ENCODE data around the gene ZSWIM1.

DNA sequence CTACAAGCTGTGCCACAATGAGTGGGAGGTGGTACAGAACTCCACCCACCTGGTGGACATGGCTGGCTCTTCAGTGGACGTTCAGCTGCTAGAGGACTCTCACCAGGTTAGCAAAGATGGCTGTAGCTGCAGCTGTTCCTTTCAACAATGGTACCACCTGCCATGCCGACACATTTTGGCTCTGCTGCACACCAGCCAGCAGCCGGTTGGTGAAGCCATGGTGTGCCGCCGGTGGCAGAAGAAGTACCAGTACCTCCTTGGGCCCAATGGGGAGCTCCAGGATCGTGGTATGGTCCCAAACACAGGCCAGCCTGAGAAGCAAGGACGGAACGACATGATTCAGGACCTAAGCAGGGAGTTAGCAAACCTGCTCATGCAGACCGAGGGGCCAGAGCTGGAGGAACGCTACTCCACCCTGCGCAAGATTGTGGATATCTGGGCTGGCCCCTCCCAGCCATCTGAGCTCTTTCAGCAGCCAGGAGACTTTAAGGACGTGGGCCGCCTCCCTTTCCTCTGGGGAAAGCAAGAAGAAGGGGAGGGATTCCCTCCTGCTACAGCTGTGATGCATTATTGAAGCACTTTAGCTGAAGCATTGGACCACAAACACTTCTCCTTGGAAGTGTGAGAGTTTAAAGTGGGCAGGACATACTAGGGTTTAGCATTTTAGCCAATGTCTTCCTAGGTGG lies 2.8 kb upstream of the ZSWIM1 start:
- TF ChIP-seq, protein P1, sequence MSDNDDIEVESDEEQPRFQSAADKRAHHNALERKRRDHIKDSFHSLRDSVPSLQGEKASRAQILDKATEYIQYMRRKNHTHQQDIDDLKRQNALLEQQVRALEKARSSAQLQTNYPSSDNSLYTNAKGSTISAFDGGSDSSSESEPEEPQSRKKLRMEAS (IDR thresholded peaks at IDR 0.05; ENCODE audit: insufficient read depth, insufficient read length): no peak
- TF ChIP-seq, protein P2, sequence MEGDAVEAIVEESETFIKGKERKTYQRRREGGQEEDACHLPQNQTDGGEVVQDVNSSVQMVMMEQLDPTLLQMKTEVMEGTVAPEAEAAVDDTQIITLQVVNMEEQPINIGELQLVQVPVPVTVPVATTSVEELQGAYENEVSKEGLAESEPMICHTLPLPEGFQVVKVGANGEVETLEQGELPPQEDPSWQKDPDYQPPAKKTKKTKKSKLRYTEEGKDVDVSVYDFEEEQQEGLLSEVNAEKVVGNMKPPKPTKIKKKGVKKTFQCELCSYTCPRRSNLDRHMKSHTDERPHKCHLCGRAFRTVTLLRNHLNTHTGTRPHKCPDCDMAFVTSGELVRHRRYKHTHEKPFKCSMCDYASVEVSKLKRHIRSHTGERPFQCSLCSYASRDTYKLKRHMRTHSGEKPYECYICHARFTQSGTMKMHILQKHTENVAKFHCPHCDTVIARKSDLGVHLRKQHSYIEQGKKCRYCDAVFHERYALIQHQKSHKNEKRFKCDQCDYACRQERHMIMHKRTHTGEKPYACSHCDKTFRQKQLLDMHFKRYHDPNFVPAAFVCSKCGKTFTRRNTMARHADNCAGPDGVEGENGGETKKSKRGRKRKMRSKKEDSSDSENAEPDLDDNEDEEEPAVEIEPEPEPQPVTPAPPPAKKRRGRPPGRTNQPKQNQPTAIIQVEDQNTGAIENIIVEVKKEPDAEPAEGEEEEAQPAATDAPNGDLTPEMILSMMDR (IDR thresholded peaks at IDR 0.05; ENCODE audit: extremely low read depth in 1 of 2, insufficient read depth in 1 of 2, low read depth in 1 of 2, low read length in 2 of 2): no peak
- TF ChIP-seq MYC (IDR thresholded peaks at IDR 0.05; ENCODE audit: low read depth, low read length) (no peak), FOS (IDR thresholded peaks at IDR 0.05; ENCODE audit: borderline replicate concordance, insufficient read depth, low read length) (no peak), POLR2A (IDR thresholded peaks at IDR 0.05; ENCODE audit: low read depth, low read length) (no peak), JUN (IDR thresholded peaks at IDR 0.05; ENCODE audit: borderline replicate concordance, insufficient read depth, insufficient read length, low read depth) (no peak)

Measured in endothelial cell of umbilical vein (primary cell).